Measurements from ENCODE around the gene MAP1LC3B2. TPM values are rescaled to one million over a fixed set of nuclear protein-coding genes. Genes with fewer than 3 reads are reported as not detected.
"Not testable (repeated sequence)": the region's sequence is repeated elsewhere in the genome, so short reads cannot be mapped to it uniquely, and the experiment has no call there.

Gene MAP1LC3B2
- total RNA-seq, 2 donors from 2014 or later = 2.0 to 2.1 TPM

GRCh38 chr12:116573776-116574175, 14.6 kb downstream of the MAP1LC3B2 start:
- no peaks in the 10 kb centered on the region for H3K27me3 Mint-ChIP-seq (ENCODE audit: low read depth)
- no peak overlapping the region for H3K27ac Mint-ChIP-seq
- DNase-seq = no peak

GRCh38 chr12:116575754-116576153, 16.6 kb downstream of the MAP1LC3B2 start:
- H3K4me1 Mint-ChIP-seq (ENCODE audit: low read depth); H3K27me3 Mint-ChIP-seq (ENCODE audit: low read depth); H3K36me3 Mint-ChIP-seq (ENCODE audit: insufficient read depth in 2 of 2); DNase-seq; ATAC-seq (replicated peaks in 1 of 2); H3K9me3 Mint-ChIP-seq; H3K27ac Mint-ChIP-seq; H3K4me3 Mint-ChIP-seq: not testable (repeated sequence)

More at GRCh38 chr12:116573776-116574175, 14.6 kb downstream of the MAP1LC3B2 start:
- Mint-ChIP-seq H3K36me3 (ENCODE audit: insufficient read depth in 2 of 2) (no peaks in the 10 kb centered on the region), H3K9me3 (peaks cover 2% of the 10 kb centered on the region in 2 donors), H3K4me1 (ENCODE audit: low read depth) (no peaks in the 10 kb centered on the region), H3K4me3 (no peak overlapping the region)
- ATAC-seq (replicated peaks in 1 of 2) = no peak

- Mint-ChIP-seq H3K27ac (no peak overlapping the region), H3K9me3 (peaks cover 0 to 2% of the 10 kb centered on the region in 2 donors), H3K36me3 (ENCODE audit: insufficient read depth in 2 of 2) (no peaks in the 10 kb centered on the region), H3K4me1 (ENCODE audit: low read depth) (no peaks in the 10 kb centered on the region), H3K4me3 (no peak overlapping the region), H3K27me3 (ENCODE audit: low read depth) (no peaks in the 10 kb centered on the region)
- ATAC-seq (replicated peaks in 1 of 2) (no peak), DNase-seq (no peak)
Measured at GRCh38 chr12:116577154-116577561, 18.0 kb downstream of the MAP1LC3B2 start.

GRCh38 chr12:116578051-116578450, 18.9 kb downstream of the MAP1LC3B2 start:
- no peak overlapping the region for H3K4me3 Mint-ChIP-seq
- no peak for DNase-seq
- H3K27ac Mint-ChIP-seq = no peak overlapping the region
- H3K27me3 Mint-ChIP-seq (ENCODE audit: low read depth) = no peaks in the 10 kb centered on the region
- H3K4me1 Mint-ChIP-seq (ENCODE audit: low read depth) = no peaks in the 10 kb centered on the region
- ATAC-seq (replicated peaks in 1 of 2) = no peak
- H3K36me3 Mint-ChIP-seq (ENCODE audit: insufficient read depth in 2 of 2) = no peaks in the 10 kb centered on the region
- H3K9me3 Mint-ChIP-seq = peaks cover 0 to 2% of the 10 kb centered on the region in 2 donors

- Mint-ChIP-seq H3K4me3 (no peak overlapping the region), H3K27me3 (ENCODE audit: low read depth) (no peaks in the 10 kb centered on the region), H3K27ac (no peak overlapping the region), H3K4me1 (ENCODE audit: low read depth) (no peaks in the 10 kb centered on the region), H3K9me3 (peaks cover 4 to 9% of the 10 kb centered on the region in 2 donors), H3K36me3 (ENCODE audit: insufficient read depth in 2 of 2) (peaks cover 0 to 5% of the 10 kb centered on the region in 2 donors)
- ATAC-seq (replicated peaks in 1 of 2) (no peak), DNase-seq (no peak)
Measured at GRCh38 chr12:116582610-116583009, 23.4 kb downstream of the MAP1LC3B2 start.

GRCh38 chr12:116583129-116583694, 24.0 kb downstream of the MAP1LC3B2 start:
- no peaks in the 10 kb centered on the region for H3K4me1 Mint-ChIP-seq (ENCODE audit: low read depth)

GRCh38 chr12:116587270-116587669, 28.1 kb downstream of the MAP1LC3B2 start:
- Mint-ChIP-seq H3K36me3 (ENCODE audit: insufficient read depth in 2 of 2) (peaks cover 0 to 5% of the 10 kb centered on the region in 2 donors), H3K9me3 (peaks cover 4 to 7% of the 10 kb centered on the region in 2 donors), H3K4me1 (ENCODE audit: low read depth) (peaks cover 6% of the 10 kb centered on the region), H3K27ac (no peak overlapping the region), H3K27me3 (ENCODE audit: low read depth) (no peaks in the 10 kb centered on the region), H3K4me3 (no peak overlapping the region)
- ATAC-seq (replicated peaks in 1 of 2) = no peak
- DNase-seq = no peak

More at GRCh38 chr12:116583129-116583694, 24.0 kb downstream of the MAP1LC3B2 start:
- Mint-ChIP-seq H3K9me3 (peaks cover 4 to 9% of the 10 kb centered on the region in 2 donors), H3K36me3 (ENCODE audit: insufficient read depth in 2 of 2) (peaks cover 0 to 5% of the 10 kb centered on the region in 2 donors), H3K27me3 (ENCODE audit: low read depth) (no peaks in the 10 kb centered on the region), H3K4me3 (no peak overlapping the region), H3K27ac (no peak overlapping the region)
- DNase-seq (no peak), ATAC-seq (replicated peaks in 1 of 2) (no peak)

- peaks cover 6% of the 10 kb centered on the region for H3K4me1 Mint-ChIP-seq (ENCODE audit: low read depth)
- peaks cover 4 to 7% of the 10 kb centered on the region in 2 donors for H3K9me3 Mint-ChIP-seq
- ATAC-seq (replicated peaks in 1 of 2) (no peak), DNase-seq (no peak)
- H3K27ac Mint-ChIP-seq = no peak overlapping the region
- no peak overlapping the region for H3K4me3 Mint-ChIP-seq
- H3K27me3 Mint-ChIP-seq (ENCODE audit: low read depth) = no peaks in the 10 kb centered on the region
- H3K36me3 Mint-ChIP-seq (ENCODE audit: insufficient read depth in 2 of 2) = peaks cover 0 to 5% of the 10 kb centered on the region in 2 donors
Measured at GRCh38 chr12:116588390-116589028, 29.3 kb downstream of the MAP1LC3B2 start.

- Mint-ChIP-seq H3K4me3 (no peak overlapping the region), H3K36me3 (ENCODE audit: insufficient read depth in 2 of 2) (peaks cover 0 to 4% of the 10 kb centered on the region in 2 donors), H3K27me3 (ENCODE audit: low read depth) (no peaks in the 10 kb centered on the region), H3K27ac (no peak overlapping the region), H3K9me3 (peaks cover 5 to 8% of the 10 kb centered on the region in 2 donors), H3K4me1 (ENCODE audit: low read depth) (peaks cover 14% of the 10 kb centered on the region)
- DNase-seq (no peak), ATAC-seq (replicated peaks in 1 of 2) (no peak)
Measured at GRCh38 chr12:116589581-116589980, 30.4 kb downstream of the MAP1LC3B2 start.

GRCh38 chr12:116590561-116590960, 31.4 kb downstream of the MAP1LC3B2 start:
- Mint-ChIP-seq H3K27ac (no peak overlapping the region), H3K27me3 (ENCODE audit: low read depth) (no peaks in the 10 kb centered on the region), H3K9me3 (peaks cover 4 to 8% of the 10 kb centered on the region in 2 donors), H3K4me1 (ENCODE audit: low read depth) (peaks cover 23% of the 10 kb centered on the region), H3K36me3 (ENCODE audit: insufficient read depth in 2 of 2) (no peaks in the 10 kb centered on the region), H3K4me3 (no peak overlapping the region)
- no peak for ATAC-seq (replicated peaks in 1 of 2)
- DNase-seq = no peak

- Mint-ChIP-seq H3K4me1 (ENCODE audit: low read depth) (peaks cover 23% of the 10 kb centered on the region), H3K27me3 (ENCODE audit: low read depth) (no peaks in the 10 kb centered on the region), H3K9me3 (peaks cover 4 to 7% of the 10 kb centered on the region in 2 donors), H3K36me3 (ENCODE audit: insufficient read depth in 2 of 2) (no peaks in the 10 kb centered on the region), H3K4me3 (no peak overlapping the region), H3K27ac (no peak overlapping the region)
- ATAC-seq (replicated peaks in 1 of 2) (no peak), DNase-seq (no peak)
Measured at GRCh38 chr12:116591855-116592637, 32.9 kb downstream of the MAP1LC3B2 start.

- Mint-ChIP-seq H3K27ac (no peak overlapping the region), H3K9me3 (peaks cover 0 to 4% of the 10 kb centered on the region in 2 donors), H3K4me1 (ENCODE audit: low read depth) (peaks cover 23% of the 10 kb centered on the region), H3K27me3 (ENCODE audit: low read depth) (no peaks in the 10 kb centered on the region), H3K36me3 (ENCODE audit: insufficient read depth in 2 of 2) (no peaks in the 10 kb centered on the region), H3K4me3 (peak overlapping the region in 1 of 2 donors; percentile 9)
- no peak for ATAC-seq (replicated peaks in 1 of 2)
- DNase-seq = no peak
Measured at GRCh38 chr12:116592731-116593130, 33.5 kb downstream of the MAP1LC3B2 start.

All from activated T-cell treated with anti-CD3 and anti-CD28 coated beads, Interleukin-2, amount 50 U/mL, for 72 hours (primary cell).